HepG2 (cell line): ENCODE measurements around the gene ZFAND2B. TPM values are rescaled to one million over a fixed set of nuclear protein-coding genes. Genes with fewer than 3 reads are reported as not detected.

Experiments
- ARNT ChIP-seq: fragments of 450-650 bp; IDR thresholded peaks from 2 replicates; pipeline ENCODE4 v1.6.1; 2017
- CBX2 ChIP-seq, 2 experiments: fragments of 200-600 bp in 1 of 2; sonication (generic); formaldehyde crosslinking in 1 of 2; IDR thresholded peaks; 2 replicates each; pipeline versions ENCODE4 v1.7.0 to v1.8.1; 2018 to 2022; ENCODE audit warnings: low read depth in 2 of 2, low read length in 1 of 2, mild to moderate bottlenecking in 1 of 2, missing genetic modification reagents in 1 of 2
- DR1 ChIP-seq: sonication (generic); formaldehyde crosslinking; IDR thresholded peaks from 2 replicates; pipeline ENCODE4 v1.8.0; 2021; ENCODE audit warnings: mild to moderate bottlenecking, missing genetic modification reagents, inconsistent platforms
- ETV6 ChIP-seq: sonication (generic); formaldehyde crosslinking; conservative IDR thresholded peaks from 2 replicates; pipeline ENCODE4 v1.4.0; 2020; ENCODE audit warnings: missing genetic modification reagents
- MIER3 ChIP-seq: IDR thresholded peaks from 2 replicates; pipeline ENCODE4 v1.6.1; 2016; ENCODE audit warnings: missing compliant biosample characterization, borderline replicate concordance
- PLRG1 ChIP-seq: fragments of 450-650 bp; conservative IDR thresholded peaks from 2 replicates; pipeline ENCODE4 v1.6.1; 2016
- SKI ChIP-seq: fragments of 450-650 bp; IDR thresholded peaks from one replicate; pipeline ENCODE4 v1.6.1; 2018; ENCODE audit warnings: mild to moderate bottlenecking; ENCODE audit not compliant: partially characterized antibody
- ZBTB21 ChIP-seq: sonication (generic); formaldehyde crosslinking; IDR thresholded peaks from 2 replicates; pipeline ENCODE4 v1.4.0; 2020; ENCODE audit warnings: missing genetic modification reagents
- ZNF101 ChIP-seq: sonication (generic); formaldehyde crosslinking; IDR thresholded peaks from 2 replicates; pipeline ENCODE4 v1.4.0; 2020; ENCODE audit warnings: mild to moderate bottlenecking, low read depth, missing genetic modification reagents, borderline replicate concordance
- ZNF639 ChIP-seq: conservative IDR thresholded peaks from 2 replicates; pipeline ENCODE4 v1.6.1; 2018; ENCODE audit warnings: missing genetic modification reagents
- ZNF850 ChIP-seq: sonication (generic); formaldehyde crosslinking; conservative IDR thresholded peaks from 2 replicates; pipeline ENCODE4 v1.9.0; 2021; ENCODE audit warnings: mild to moderate bottlenecking, missing genetic modification reagents
- polyA plus RNA-seq, 8 experiments: library from polyadenylated mRNA; depleted of rRNA in 3 of 8; stranded (reverse) in 7 of 8; unstranded in 1 of 8; fragments of >200 nt; fragmentation: Illumina TruSeq in 4 of 8; extraction: Trizol in 4 of 8; gene quantifications; 2 replicates each; pipeline versions ENCODE4 v1.2.1 to v1.2.3, GENCODE V29; 2011 to 2016; ENCODE audit warnings: low read depth in 4 of 8, missing spikeins in 1 of 8, mixed read lengths in 1 of 8; ENCODE audit not compliant: insufficient read depth in 1 of 8
- total RNA-seq, 5 experiments: library from RNA; depleted of rRNA; stranded (reverse); fragments of >200 nt; fragmentation: Illumina TruSeq; extraction: Trizol; gene quantifications; 2 replicates each; pipeline ENCODE4 v1.2.3, GENCODE V29; 2016; ENCODE audit warnings: low read depth in 1 of 5
- TF ChIP-seq, protein P1 (sequence below): sonication (generic); formaldehyde crosslinking; IDR thresholded peaks from 2 replicates; pipeline ENCODE4 v1.4.0; 2020; ENCODE audit warnings: mild to moderate bottlenecking, missing genetic modification reagents
- TF ChIP-seq, protein P2 (sequence below): sonication (generic); formaldehyde crosslinking; IDR thresholded peaks from 2 replicates; pipeline ENCODE4 v1.5.1; 2020; ENCODE audit warnings: missing genetic modification reagents, mild to moderate bottlenecking, borderline replicate concordance
- TF ChIP-seq, protein P3 (sequence below): sonication (generic); formaldehyde crosslinking; IDR thresholded peaks from 2 replicates; pipeline ENCODE4 v1.4.0; 2020; ENCODE audit warnings: missing genetic modification reagents, mild to moderate bottlenecking, borderline replicate concordance
- TF ChIP-seq, protein P4 (sequence below): sonication (generic); formaldehyde crosslinking; IDR thresholded peaks from 2 replicates; pipeline ENCODE4 v1.5.0; 2020; ENCODE audit warnings: mild to moderate bottlenecking, missing genetic modification reagents, borderline replicate concordance

ZFAND2B gene
- total and polyA plus RNA-seq, 2 of the 13 experiments (the other 11 are each of a cell fraction or from before 2014, with no cell fraction given): 53.3 to 115 TPM

- peak; percentile 85; the same call in 1 of the 2 replicates for TF ChIP-seq ETV6 (CRISPR knock-in tag)
- TF ChIP-seq CBX2 (IDR thresholded peaks at IDR 0.05; ENCODE audit: low read depth, low read length): no peak
- no peak for TF ChIP-seq CBX2 (CRISPR knock-in tag; IDR thresholded peaks at IDR 0.05; ENCODE audit: low read depth)
- no peak for TF ChIP-seq ZNF639
- TF ChIP-seq ZNF850 (CRISPR knock-in tag): no peak
- no peak for TF ChIP-seq ZBTB21
- TF ChIP-seq ARNT: no peak
- TF ChIP-seq MIER3 (CRISPR knock-in tag): peak; percentile 85
- TF ChIP-seq, protein P1, sequence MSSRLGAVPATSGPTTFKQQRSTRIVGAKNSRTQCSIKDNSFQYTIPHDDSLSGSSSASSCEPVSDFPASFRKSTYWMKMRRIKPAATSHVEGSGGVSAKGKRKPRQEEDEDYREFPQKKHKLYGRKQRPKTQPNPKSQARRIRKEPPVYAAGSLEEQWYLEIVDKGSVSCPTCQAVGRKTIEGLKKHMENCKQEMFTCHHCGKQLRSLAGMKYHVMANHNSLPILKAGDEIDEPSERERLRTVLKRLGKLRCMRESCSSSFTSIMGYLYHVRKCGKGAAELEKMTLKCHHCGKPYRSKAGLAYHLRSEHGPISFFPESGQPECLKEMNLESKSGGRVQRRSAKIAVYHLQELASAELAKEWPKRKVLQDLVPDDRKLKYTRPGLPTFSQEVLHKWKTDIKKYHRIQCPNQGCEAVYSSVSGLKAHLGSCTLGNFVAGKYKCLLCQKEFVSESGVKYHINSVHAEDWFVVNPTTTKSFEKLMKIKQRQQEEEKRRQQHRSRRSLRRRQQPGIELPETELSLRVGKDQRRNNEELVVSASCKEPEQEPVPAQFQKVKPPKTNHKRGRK (CRISPR knock-in tag): no peak
- TF ChIP-seq ZNF101: 0 out of 2 replicates have a peak, but pooled peaks have one; percentile 60
- TF ChIP-seq SKI: peak; percentile 64
- no peak for TF ChIP-seq PLRG1
- TF ChIP-seq DR1 (CRISPR knock-in tag): peak; percentile 81
- TF ChIP-seq, protein P2, sequence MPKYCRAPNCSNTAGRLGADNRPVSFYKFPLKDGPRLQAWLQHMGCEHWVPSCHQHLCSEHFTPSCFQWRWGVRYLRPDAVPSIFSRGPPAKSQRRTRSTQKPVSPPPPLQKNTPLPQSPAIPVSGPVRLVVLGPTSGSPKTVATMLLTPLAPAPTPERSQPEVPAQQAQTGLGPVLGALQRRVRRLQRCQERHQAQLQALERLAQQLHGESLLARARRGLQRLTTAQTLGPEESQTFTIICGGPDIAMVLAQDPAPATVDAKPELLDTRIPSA: 0 out of 2 replicates have a peak, but pooled peaks have one; percentile 84
- TF ChIP-seq, protein P3, sequence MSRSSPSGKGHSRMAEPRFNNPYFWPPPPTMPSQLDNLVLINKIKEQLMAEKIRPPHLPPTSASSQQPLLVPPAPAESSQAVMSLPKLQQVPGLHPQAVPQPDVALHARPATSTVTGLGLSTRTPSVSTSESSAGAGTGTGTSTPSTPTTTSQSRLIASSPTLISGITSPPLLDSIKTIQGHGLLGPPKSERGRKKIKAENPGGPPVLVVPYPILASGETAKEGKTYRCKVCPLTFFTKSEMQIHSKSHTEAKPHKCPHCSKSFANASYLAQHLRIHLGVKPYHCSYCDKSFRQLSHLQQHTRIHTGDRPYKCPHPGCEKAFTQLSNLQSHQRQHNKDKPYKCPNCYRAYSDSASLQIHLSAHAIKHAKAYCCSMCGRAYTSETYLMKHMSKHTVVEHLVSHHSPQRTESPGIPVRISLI (CRISPR knock-in tag): peak; percentile 50; the same call in 1 of the 2 replicates
- TF ChIP-seq, protein P4, sequence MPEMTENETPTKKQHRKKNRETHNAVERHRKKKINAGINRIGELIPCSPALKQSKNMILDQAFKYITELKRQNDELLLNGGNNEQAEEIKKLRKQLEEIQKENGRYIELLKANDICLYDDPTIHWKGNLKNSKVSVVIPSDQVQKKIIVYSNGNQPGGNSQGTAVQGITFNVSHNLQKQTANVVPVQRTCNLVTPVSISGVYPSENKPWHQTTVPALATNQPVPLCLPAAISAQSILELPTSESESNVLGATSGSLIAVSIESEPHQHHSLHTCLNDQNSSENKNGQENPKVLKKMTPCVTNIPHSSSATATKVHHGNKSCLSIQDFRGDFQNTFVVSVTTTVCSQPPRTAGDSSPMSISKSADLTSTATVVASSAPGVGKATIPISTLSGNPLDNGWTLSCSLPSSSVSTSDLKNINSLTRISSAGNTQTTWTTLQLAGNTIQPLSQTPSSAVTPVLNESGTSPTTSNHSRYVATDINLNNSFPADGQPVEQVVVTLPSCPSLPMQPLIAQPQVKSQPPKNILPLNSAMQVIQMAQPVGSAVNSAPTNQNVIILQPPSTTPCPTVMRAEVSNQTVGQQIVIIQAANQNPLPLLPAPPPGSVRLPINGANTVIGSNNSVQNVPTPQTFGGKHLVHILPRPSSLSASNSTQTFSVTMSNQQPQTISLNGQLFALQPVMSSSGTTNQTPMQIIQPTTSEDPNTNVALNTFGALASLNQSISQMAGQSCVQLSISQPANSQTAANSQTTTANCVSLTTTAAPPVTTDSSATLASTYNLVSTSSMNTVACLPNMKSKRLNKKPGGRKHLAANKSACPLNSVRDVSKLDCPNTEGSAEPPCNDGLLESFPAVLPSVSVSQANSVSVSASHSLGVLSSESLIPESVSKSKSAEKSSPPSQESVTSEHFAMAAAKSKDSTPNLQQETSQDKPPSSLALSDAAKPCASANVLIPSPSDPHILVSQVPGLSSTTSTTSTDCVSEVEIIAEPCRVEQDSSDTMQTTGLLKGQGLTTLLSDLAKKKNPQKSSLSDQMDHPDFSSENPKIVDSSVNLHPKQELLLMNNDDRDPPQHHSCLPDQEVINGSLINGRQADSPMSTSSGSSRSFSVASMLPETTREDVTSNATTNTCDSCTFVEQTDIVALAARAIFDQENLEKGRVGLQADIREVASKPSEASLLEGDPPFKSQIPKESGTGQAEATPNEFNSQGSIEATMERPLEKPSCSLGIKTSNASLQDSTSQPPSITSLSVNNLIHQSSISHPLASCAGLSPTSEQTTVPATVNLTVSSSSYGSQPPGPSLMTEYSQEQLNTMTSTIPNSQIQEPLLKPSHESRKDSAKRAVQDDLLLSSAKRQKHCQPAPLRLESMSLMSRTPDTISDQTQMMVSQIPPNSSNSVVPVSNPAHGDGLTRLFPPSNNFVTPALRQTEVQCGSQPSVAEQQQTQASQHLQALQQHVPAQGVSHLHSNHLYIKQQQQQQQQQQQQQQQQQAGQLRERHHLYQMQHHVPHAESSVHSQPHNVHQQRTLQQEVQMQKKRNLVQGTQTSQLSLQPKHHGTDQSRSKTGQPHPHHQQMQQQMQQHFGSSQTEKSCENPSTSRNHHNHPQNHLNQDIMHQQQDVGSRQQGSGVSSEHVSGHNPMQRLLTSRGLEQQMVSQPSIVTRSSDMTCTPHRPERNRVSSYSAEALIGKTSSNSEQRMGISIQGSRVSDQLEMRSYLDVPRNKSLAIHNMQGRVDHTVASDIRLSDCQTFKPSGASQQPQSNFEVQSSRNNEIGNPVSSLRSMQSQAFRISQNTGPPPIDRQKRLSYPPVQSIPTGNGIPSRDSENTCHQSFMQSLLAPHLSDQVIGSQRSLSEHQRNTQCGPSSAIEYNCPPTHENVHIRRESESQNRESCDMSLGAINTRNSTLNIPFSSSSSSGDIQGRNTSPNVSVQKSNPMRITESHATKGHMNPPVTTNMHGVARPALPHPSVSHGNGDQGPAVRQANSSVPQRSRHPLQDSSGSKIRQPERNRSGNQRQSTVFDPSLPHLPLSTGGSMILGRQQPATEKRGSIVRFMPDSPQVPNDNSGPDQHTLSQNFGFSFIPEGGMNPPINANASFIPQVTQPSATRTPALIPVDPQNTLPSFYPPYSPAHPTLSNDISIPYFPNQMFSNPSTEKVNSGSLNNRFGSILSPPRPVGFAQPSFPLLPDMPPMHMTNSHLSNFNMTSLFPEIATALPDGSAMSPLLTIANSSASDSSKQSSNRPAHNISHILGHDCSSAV (CRISPR knock-in tag): peak; percentile 90
Measured at GRCh38 chr2:219177552-219178376, 28.8 kb upstream of the ZFAND2B start, which contains the start of gene RETREG2 (continued).
